NOMO-1 treated with dmso at 0.1 percent for 144 hours (cell line): Measurements from ENCODE around the gene RNF224.
"Not testable (repeated sequence)": the region's sequence is repeated elsewhere in the genome, so short reads cannot be mapped to it uniquely, and the experiment has no call there.

ENCODE experiments used
- DNase-seq: peaks from one replicate; lab custom pipeline; 2025; ENCODE audit not compliant: unreplicated experiment; lab: John Stamatoyannopoulos, UW

Gene RNF224

GRCh38 chr9:137237759-137238726, 10.7 kb downstream of the RNF224 start:
- no peak for DNase-seq

GRCh38 chr9:137239541-137240200, 12.4 kb downstream of the RNF224 start:
- not testable (repeated sequence) for DNase-seq

- DNase-seq = peak; percentile 86
Measured at GRCh38 chr9:137240318-137240840, 13.1 kb downstream of the RNF224 start.

GRCh38 chr9:137240841-137241489, 13.7 kb downstream of the RNF224 start, which contains the start of gene TUBB4B:
Gene TUBB4B, plus strand, starts transcription at chr9:137241287. Its CDS starts 74 bp downstream, at chr9:137241361.
- DNase-seq = peak; percentile 100

GRCh38 chr9:137241490-137242268, 14.4 kb downstream of the RNF224 start:
- peak; percentile 21 for DNase-seq

GRCh38 chr9:137242269-137243203, 15.2 kb downstream of the RNF224 start:
- DNase-seq = no peak

GRCh38 chr9:137243266-137243625, 15.9 kb downstream of the RNF224 start:
- DNase-seq = not testable (repeated sequence)

- no peak for DNase-seq
Measured at GRCh38 chr9:137243626-137244485, 16.6 kb downstream of the RNF224 start.

- no peak for DNase-seq
Measured at GRCh38 chr9:137244486-137245449, 17.5 kb downstream of the RNF224 start.

- DNase-seq = no peak
Measured at GRCh38 chr9:137245450-137246421, 18.4 kb downstream of the RNF224 start.

- DNase-seq = no peak
Measured at GRCh38 chr9:137247135-137247915, 20.0 kb downstream of the RNF224 start.

- no peak for DNase-seq
Measured at GRCh38 chr9:137247916-137248175, 20.5 kb downstream of the RNF224 start.

- no peak for DNase-seq
Measured at GRCh38 chr9:137250329-137251193, 23.3 kb downstream of the RNF224 start.

GRCh38 chr9:137251194-137251461, 23.8 kb downstream of the RNF224 start, which contains the start of gene STPG3:
Gene STPG3, plus strand, starts transcription at chr9:137251286. Its CDS starts 1 bp downstream, at chr9:137251287.
- DNase-seq = no peak
